Measurements from ENCODE around the gene OR52B2. TPM values are rescaled to one million over a fixed set of nuclear protein-coding genes. Genes with fewer than 3 reads are reported as not detected.

The OR52B2 gene
- total and polyA plus RNA-seq, 2 experiments from 2014 or later: not detected

GRCh38 chr11:6194065-6194581 is 24.0 kb upstream of the OR52B2 start:
- 67% methylated on average over 1 of the region's 1 CpG for WGBS (ENCODE audit: low lambda C conversion rate, missing lambda C conversion rate)
- TF ChIP-seq EZH2 (IDR thresholded peaks at IDR 0.05; ENCODE audit: borderline replicate concordance) (no peak), EZH2phosphoT487 (IDR thresholded peaks at IDR 0.05; ENCODE audit: low read depth, severe bottlenecking, unreplicated experiment) (no peak), CTCF (IDR thresholded peaks at IDR 0.05; ENCODE audit: poor library complexity) (no peak)
- H3K27me3 ChIP-seq: no peaks in the 10 kb centered on the region
- H3K79me2 ChIP-seq: no peaks in the 10 kb centered on the region
- DNase-seq (ENCODE audit: low spot score): no peak
- no peak overlapping the region for H3K4me2 ChIP-seq
- no peak overlapping the region for H3K4me3 ChIP-seq
- no peaks in the 10 kb centered on the region for H3K9me3 ChIP-seq (ENCODE audit: low read depth)
- no peaks in the 10 kb centered on the region for H4K20me1 ChIP-seq (ENCODE audit: insufficient read depth, poor library complexity, severe bottlenecking)
- H3K27ac ChIP-seq: no peak overlapping the region
- no peaks in the 10 kb centered on the region for H3K9me2 ChIP-seq (replicated peaks; ENCODE audit: insufficient read depth)
- H2AFZ ChIP-seq: no peak overlapping the region
- no peaks in the 10 kb centered on the region for H3K4me1 ChIP-seq (ENCODE audit: insufficient read depth)
- no peaks in the 10 kb centered on the region for H3K36me3 ChIP-seq (replicated peaks; ENCODE audit: insufficient read depth, low read depth)

GRCh38 chr11:6191742-6192141 is 21.6 kb upstream of the OR52B2 start:
- TF ChIP-seq EZH2 (IDR thresholded peaks at IDR 0.05; ENCODE audit: borderline replicate concordance) (no peak), CTCF (IDR thresholded peaks at IDR 0.05; ENCODE audit: poor library complexity) (no peak), EZH2phosphoT487 (IDR thresholded peaks at IDR 0.05; ENCODE audit: low read depth, severe bottlenecking, unreplicated experiment) (no peak)
- Histone ChIP-seq H3K4me1 (ENCODE audit: insufficient read depth) (no peaks in the 10 kb centered on the region), H3K27ac (no peak overlapping the region), H3K36me3 (replicated peaks; ENCODE audit: insufficient read depth, low read depth) (no peaks in the 10 kb centered on the region), H2AFZ (no peak overlapping the region), H3K79me2 (no peaks in the 10 kb centered on the region), H3K9me2 (replicated peaks; ENCODE audit: insufficient read depth) (no peaks in the 10 kb centered on the region), H3K4me2 (no peak overlapping the region), H3K9me3 (ENCODE audit: low read depth) (no peaks in the 10 kb centered on the region), H4K20me1 (ENCODE audit: insufficient read depth, poor library complexity, severe bottlenecking) (no peaks in the 10 kb centered on the region), H3K4me3 (no peak overlapping the region), H3K27me3 (no peaks in the 10 kb centered on the region)
- DNase-seq (ENCODE audit: low spot score): no peak

- no peak overlapping the region for H2AFZ ChIP-seq
- no peaks in the 10 kb centered on the region for H3K79me2 ChIP-seq
- H3K4me1 ChIP-seq (ENCODE audit: insufficient read depth): no peaks in the 10 kb centered on the region
- H3K4me3 ChIP-seq: no peak overlapping the region
- no peaks in the 10 kb centered on the region for H3K9me2 ChIP-seq (replicated peaks; ENCODE audit: insufficient read depth)
- H3K4me2 ChIP-seq: no peak overlapping the region
- H3K27ac ChIP-seq: no peak overlapping the region
- H3K9me3 ChIP-seq (ENCODE audit: low read depth): no peaks in the 10 kb centered on the region
- H4K20me1 ChIP-seq (ENCODE audit: insufficient read depth, poor library complexity, severe bottlenecking): no peaks in the 10 kb centered on the region
- H3K27me3 ChIP-seq: no peaks in the 10 kb centered on the region
- no peaks in the 10 kb centered on the region for H3K36me3 ChIP-seq (replicated peaks; ENCODE audit: insufficient read depth, low read depth)
- TF ChIP-seq EZH2phosphoT487 (IDR thresholded peaks at IDR 0.05; ENCODE audit: low read depth, severe bottlenecking, unreplicated experiment): no peak
- no peak for TF ChIP-seq EZH2 (IDR thresholded peaks at IDR 0.05; ENCODE audit: borderline replicate concordance)
- no peak for TF ChIP-seq CTCF (IDR thresholded peaks at IDR 0.05; ENCODE audit: poor library complexity)
- 46% methylated on average over 2 of the region's 2 CpGs for WGBS (ENCODE audit: low lambda C conversion rate, missing lambda C conversion rate)
- no peak for DNase-seq (ENCODE audit: low spot score)
These were observed 5.3 kb upstream of the OR52B2 start for GRCh38 chr11:6175440-6175839.

Data from hepatocyte (in vitro differentiated cells).